GM23248 (cell line): ENCODE measurements around the gene LAMA1. TPM values are rescaled to one million over a fixed set of nuclear protein-coding genes. Genes with fewer than 3 reads are reported as not detected.

ENCODE experiments used
- DNase-seq: peaks from one replicate; pipeline ENCODE4 v3.0.0-alpha.2; 2015
- H2AFZ ChIP-seq: fragments of 200-600 bp; sonication (generic); 2 replicates; pipeline ENCODE4 v1.6.1; 2016; ENCODE audit warnings: antibody characterized with exemption
- H3F3A ChIP-seq: fragments of 200-600 bp; sonication (generic); 2 replicates; pipeline ENCODE4 v1.6.1; 2016; ENCODE audit warnings: mild to moderate bottlenecking, antibody characterized with exemption, mixed run types; ENCODE audit not compliant: insufficient read depth
- H3K27ac ChIP-seq: fragments of 200-600 bp; sonication (generic); 2 replicates; pipeline ENCODE4 v1.5.1; 2016; ENCODE audit warnings: mild to moderate bottlenecking
- H3K27me3 ChIP-seq: fragments of 200-600 bp; sonication (generic); replicated peaks from 2 replicates; pipeline ENCODE4 v1.6.1; 2016; ENCODE audit warnings: mild to moderate bottlenecking; ENCODE audit not compliant: insufficient read depth
- H3K36me3 ChIP-seq: fragments of 200-600 bp; sonication (generic); 2 replicates; pipeline ENCODE4 v1.6.1; 2016; ENCODE audit warnings: low read depth, mild to moderate bottlenecking
- H3K4me1 ChIP-seq: fragments of 200-600 bp; sonication (generic); 2 replicates; pipeline ENCODE4 v1.6.1; 2016; ENCODE audit warnings: mild to moderate bottlenecking; ENCODE audit not compliant: insufficient read depth
- H3K4me2 ChIP-seq: fragments of 200-600 bp; sonication (generic); one replicate; pipeline ENCODE4 v1.6.1; 2016; ENCODE audit warnings: mild to moderate bottlenecking; ENCODE audit not compliant: unreplicated experiment
- H3K4me3 ChIP-seq: fragments of 200-600 bp; sonication (generic); 2 replicates; pipeline ENCODE4 v1.5.1; 2016; ENCODE audit warnings: mild to moderate bottlenecking
- H3K79me2 ChIP-seq: fragments of 200-600 bp; sonication (generic); 2 replicates; pipeline ENCODE4 v1.6.1; 2016; ENCODE audit warnings: mild to moderate bottlenecking; ENCODE audit not compliant: insufficient read depth
- H3K9ac ChIP-seq: fragments of 200-600 bp; sonication (generic); 2 replicates; pipeline ENCODE4 v1.6.1; 2016; ENCODE audit warnings: mild to moderate bottlenecking
- H3K9me2 ChIP-seq: fragments of 200-600 bp; sonication (generic); 2 replicates; pipeline ENCODE4 v1.6.1; 2016; ENCODE audit warnings: mixed run types, mild to moderate bottlenecking, moderate library complexity; ENCODE audit not compliant: insufficient read depth
- H3K9me3 ChIP-seq: fragments of 200-600 bp; sonication (generic); one replicate; pipeline ENCODE4 v1.6.1; 2017; ENCODE audit warnings: low read depth
- H4K20me1 ChIP-seq: fragments of 200-600 bp; sonication (generic); 2 replicates; pipeline ENCODE4 v1.6.0; 2016; ENCODE audit not compliant: insufficient read depth
- EZH2 ChIP-seq: fragments of 200-600 bp; sonication (generic); IDR thresholded peaks from 2 replicates; pipeline ENCODE4 v1.6.1; 2018; ENCODE audit warnings: antibody characterized with exemption, mild to moderate bottlenecking; ENCODE audit not compliant: insufficient read depth, poor library complexity, severe bottlenecking
- EZH2phosphoT487 ChIP-seq: fragments of 200-600 bp; sonication (generic); IDR thresholded peaks from 2 replicates; pipeline ENCODE4 v1.6.1; 2018; ENCODE audit warnings: antibody characterized with exemption, moderate library complexity, mild to moderate bottlenecking, low read depth; ENCODE audit not compliant: insufficient read depth
- WGBS, 2 experiments: methylation state at CpG; one replicate each; pipeline ENCODE4 v1.1.6; 2015 to 2017; ENCODE audit warnings: low lambda C conversion rate in 2 of 2, low coverage in 1 of 2; ENCODE audit errors: missing lambda C conversion rate in 2 of 2; 5-methylcytosine and 5-hydroxymethylcytosine counted together
- in situ Hi-C: fragments of 300-500 bp; cut with MboI; formaldehyde crosslinking; loops from 2 replicates; pipeline ENCODE4 v1.15.0; 2020
- polyA plus RNA-seq: library from polyadenylated mRNA; unstranded; fragments of >200 nt; fragmentation: Nextera tagmentation; extraction: Ambion mirVana; gene quantifications from 2 replicates; pipeline ENCODE4 v1.2.1, GENCODE V29; 2016
- total RNA-seq: library from RNA; depleted of rRNA; stranded (reverse); fragments of >200 nt; shearing (Covaris generic); gene quantifications from 2 replicates; pipeline ENCODE4 v1.2.3, GENCODE V29; 2014

LAMA1 gene
- total and polyA plus RNA-seq, 2 experiments from 2014 or later: 3.1 to 5.4 TPM

GRCh38 chr18:6976935-6977334, 140.7 kb downstream of the LAMA1 start:
- Histone ChIP-seq H2AFZ (no peak overlapping the region), H3K9ac (no peak overlapping the region), H3K4me2 (no peak overlapping the region), H3K9me2 (no peaks in the 10 kb centered on the region), H3K4me1 (no peaks in the 10 kb centered on the region), H3K79me2 (no peaks in the 10 kb centered on the region), H4K20me1 (no peaks in the 10 kb centered on the region), H3F3A (no peaks in the 10 kb centered on the region), H3K9me3 (no peaks in the 10 kb centered on the region), H3K27ac (no peak overlapping the region), H3K4me3 (no peak overlapping the region), H3K36me3 (0 out of 2 replicates have a peak, but pooled peaks cover 4% of the 10 kb centered on the region), H3K27me3 (no peaks in the 10 kb centered on the region)
- no peak for DNase-seq
- in situ Hi-C loops: no loop called here
- 92 to 97% methylated on average over 3 of the region's 3 CpGs for WGBS, 2 experiments
- TF ChIP-seq EZH2: no peak
- TF ChIP-seq EZH2phosphoT487: no peak

GRCh38 chr18:6975084-6975483, 142.5 kb downstream of the LAMA1 start:
- 96% methylated on average over 6 of the region's 6 CpGs for WGBS, 2 experiments
- no peak for DNase-seq
- no peaks in the 10 kb centered on the region for H3K27me3 ChIP-seq
- no peak overlapping the region for H2AFZ ChIP-seq
- no peaks in the 10 kb centered on the region for H3F3A ChIP-seq
- 0 out of 2 replicates have a peak, but pooled peaks cover 4% of the 10 kb centered on the region for H3K36me3 ChIP-seq
- H4K20me1 ChIP-seq: no peaks in the 10 kb centered on the region
- H3K9me2 ChIP-seq: no peaks in the 10 kb centered on the region
- no peak overlapping the region for H3K27ac ChIP-seq
- H3K79me2 ChIP-seq: no peaks in the 10 kb centered on the region
- H3K9ac ChIP-seq: no peak overlapping the region
- TF ChIP-seq EZH2 (no peak), EZH2phosphoT487 (no peak)
- H3K4me2 ChIP-seq: no peak overlapping the region
- H3K4me1 ChIP-seq: no peaks in the 10 kb centered on the region
- no peaks in the 10 kb centered on the region for H3K9me3 ChIP-seq
- H3K4me3 ChIP-seq: no peak overlapping the region
- in situ Hi-C loops: no loop called here

GRCh38 chr18:6971823-6972478, 145.6 kb downstream of the LAMA1 start:
- H3K36me3 ChIP-seq: 0 out of 2 replicates have a peak, but pooled peaks cover 4% of the 10 kb centered on the region
- no peak overlapping the region for H3K9ac ChIP-seq
- no peaks in the 10 kb centered on the region for H3K79me2 ChIP-seq
- TF ChIP-seq EZH2 (no peak), EZH2phosphoT487 (no peak)
- H3F3A ChIP-seq: no peaks in the 10 kb centered on the region
- no peak overlapping the region for H3K4me3 ChIP-seq
- no peaks in the 10 kb centered on the region for H3K9me3 ChIP-seq
- no peak overlapping the region for H2AFZ ChIP-seq
- H4K20me1 ChIP-seq: no peaks in the 10 kb centered on the region
- in situ Hi-C loops: no loop called here
- H3K27ac ChIP-seq: no peak overlapping the region
- H3K4me2 ChIP-seq: no peak overlapping the region
- DNase-seq: no peak
- H3K4me1 ChIP-seq: no peaks in the 10 kb centered on the region
- H3K9me2 ChIP-seq: no peaks in the 10 kb centered on the region
- 75 to 81% methylated on average over 7 of the region's 7 CpGs for WGBS, 2 experiments
- H3K27me3 ChIP-seq: no peaks in the 10 kb centered on the region

GRCh38 chr18:6963452-6964097, 154.0 kb downstream of the LAMA1 start:
- Histone ChIP-seq H3K4me3 (no peak overlapping the region), H3K27ac (no peak overlapping the region), H3K79me2 (no peaks in the 10 kb centered on the region), H3K9me2 (no peaks in the 10 kb centered on the region), H3F3A (peaks cover 14% of the 10 kb centered on the region), H3K36me3 (no peaks in the 10 kb centered on the region), H3K4me1 (peaks cover 7% of the 10 kb centered on the region), H3K27me3 (no peaks in the 10 kb centered on the region), H4K20me1 (no peaks in the 10 kb centered on the region), H3K9ac (no peak overlapping the region), H3K4me2 (no peak overlapping the region), H3K9me3 (no peaks in the 10 kb centered on the region), H2AFZ (no peak overlapping the region)
- DNase-seq: no peak
- TF ChIP-seq EZH2phosphoT487 (no peak), EZH2 (no peak)
- in situ Hi-C loops: no loop called here
- 86 to 88% methylated on average over 2 of the region's 2 CpGs for WGBS, 2 experiments
